ENCODE measurements around the gene KLHL17.
A peak's percentile ranks its signal among the peaks of the same experiment; 100 is the strongest.

Gene KLHL17

DNA sequence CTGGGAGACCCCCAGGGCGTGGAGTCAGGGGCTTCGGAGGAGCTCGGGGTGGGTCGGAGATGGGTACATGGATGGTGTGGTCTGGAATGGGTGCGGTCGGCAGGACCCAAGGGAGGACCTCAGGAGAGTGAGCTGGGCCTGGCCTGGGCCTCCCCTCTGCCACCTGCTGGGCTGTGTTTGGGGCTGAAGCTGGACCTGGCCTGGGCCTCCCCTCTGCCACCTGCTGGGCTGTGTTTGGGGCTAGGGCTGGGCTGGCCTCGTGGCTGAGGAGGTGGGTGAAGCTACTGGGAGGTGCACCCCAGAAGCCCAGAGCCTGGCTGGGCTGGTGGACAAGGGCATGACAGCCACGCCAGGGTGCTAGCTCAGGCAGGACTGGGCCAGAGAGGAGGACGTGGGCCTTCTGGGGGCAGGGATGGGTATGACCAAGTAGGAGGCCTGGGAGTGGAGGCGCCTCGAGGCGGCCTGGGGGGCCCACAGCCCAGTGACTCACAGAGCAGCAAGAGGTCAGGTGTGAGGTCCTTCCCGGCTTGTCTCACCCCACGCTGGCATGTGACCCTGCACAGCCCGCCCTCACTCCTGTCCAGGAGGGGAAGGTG lies 22.2 kb upstream of the KLHL17 start:
- peak; percentile 25 for ATAC-seq (ENCODE audit: low read depth)
- no peaks in the 10 kb centered on the region for H3K9me3 Mint-ChIP-seq
- H3K4me3 Mint-ChIP-seq = peak overlapping the region; percentile 8
- H3K27ac Mint-ChIP-seq = no peak overlapping the region
- H3K27me3 Mint-ChIP-seq = peaks cover 34% of the 10 kb centered on the region
- no peak for DNase-seq (ENCODE audit: low spot score in 2 of 2)
- H3K36me3 Mint-ChIP-seq = no peaks in the 10 kb centered on the region
- H3K4me1 Mint-ChIP-seq = peaks cover 5% of the 10 kb centered on the region

DNA sequence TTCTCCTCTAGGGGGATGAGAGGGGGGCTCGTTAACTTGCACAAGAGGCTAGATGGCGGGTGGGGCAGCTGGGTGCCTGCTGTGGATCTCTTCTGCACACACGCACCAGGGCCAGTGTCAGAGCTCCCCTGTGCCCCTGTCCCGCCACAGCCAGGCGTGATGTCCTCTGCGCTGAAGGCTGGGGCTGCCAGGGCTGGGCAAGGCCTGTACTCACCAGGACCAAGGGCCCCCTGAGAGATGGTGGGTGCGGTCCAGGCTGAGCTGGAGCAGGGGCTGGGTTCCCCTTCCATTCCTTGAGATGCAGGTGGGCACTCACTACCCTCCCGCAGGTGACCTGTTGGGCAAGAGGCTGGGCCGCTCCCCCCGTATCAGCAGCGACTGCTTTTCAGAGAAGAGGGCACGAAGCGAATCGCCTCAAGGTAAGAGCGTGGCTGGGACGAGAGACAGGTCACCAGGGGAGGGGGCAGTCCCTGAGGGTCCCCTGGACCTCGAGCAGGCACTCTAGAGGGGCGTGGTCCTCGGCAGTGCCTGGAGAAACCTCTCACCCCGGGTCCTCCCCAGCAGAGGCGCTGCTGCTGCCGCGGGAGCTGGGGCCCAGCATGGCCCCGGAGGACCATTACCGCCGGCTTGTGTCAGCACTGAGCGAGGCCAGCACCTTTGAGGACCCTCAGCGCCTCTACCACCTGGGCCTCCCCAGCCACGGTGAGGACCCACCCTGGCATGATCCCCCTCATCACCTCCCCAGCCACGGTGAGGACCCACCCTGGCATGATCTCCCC lies 21.5 kb upstream of the KLHL17 start:
- H3K36me3 Mint-ChIP-seq = no peaks in the 10 kb centered on the region
- H3K27me3 Mint-ChIP-seq = peaks cover 31% of the 10 kb centered on the region
- peaks cover 5% of the 10 kb centered on the region for H3K4me1 Mint-ChIP-seq
- H3K9me3 Mint-ChIP-seq = no peaks in the 10 kb centered on the region
- H3K4me3 Mint-ChIP-seq = no peak overlapping the region
- no peak for DNase-seq (ENCODE audit: low spot score in 2 of 2)
- ATAC-seq (ENCODE audit: low read depth) = no peak
- H3K27ac Mint-ChIP-seq = no peak overlapping the region

DNA sequence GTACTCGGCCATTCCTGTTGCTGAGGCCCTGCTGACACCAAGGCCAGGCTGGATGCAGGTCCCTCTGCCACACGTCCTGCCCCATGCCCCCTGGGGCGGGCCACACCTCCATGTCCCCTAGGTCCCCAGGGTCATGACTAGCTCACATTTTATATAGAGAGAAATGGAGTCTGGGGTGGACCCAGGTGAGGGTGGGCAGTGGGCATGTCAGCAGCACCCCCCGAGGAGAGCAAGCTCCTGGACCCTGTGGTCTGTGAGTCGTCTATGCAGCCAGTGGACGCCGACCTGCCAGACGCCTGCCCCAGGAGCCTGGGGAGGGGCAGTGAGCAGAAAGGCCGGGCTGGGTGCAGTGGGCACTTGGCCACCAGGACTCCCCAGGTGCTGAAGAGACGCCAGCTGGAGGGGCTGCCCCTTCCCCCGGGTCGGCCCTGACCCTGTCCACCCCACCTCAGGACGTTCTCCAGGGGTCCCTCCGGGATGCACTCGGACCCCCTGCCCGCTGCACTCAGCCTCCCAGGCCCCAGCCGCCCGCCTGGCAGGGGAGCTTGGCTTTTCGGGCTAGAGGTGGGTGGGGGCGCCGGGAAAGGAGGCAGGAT lies 20.8 kb upstream of the KLHL17 start:
- no peaks in the 10 kb centered on the region for H3K36me3 Mint-ChIP-seq
- peaks cover 5% of the 10 kb centered on the region for H3K4me1 Mint-ChIP-seq
- peak overlapping the region; percentile 42 for H3K4me3 Mint-ChIP-seq
- H3K27me3 Mint-ChIP-seq = peaks cover 31% of the 10 kb centered on the region
- H3K27ac Mint-ChIP-seq = no peak overlapping the region
- ATAC-seq (ENCODE audit: low read depth) (no peak), DNase-seq (ENCODE audit: low spot score in 2 of 2) (no peak)
- no peaks in the 10 kb centered on the region for H3K9me3 Mint-ChIP-seq

DNA sequence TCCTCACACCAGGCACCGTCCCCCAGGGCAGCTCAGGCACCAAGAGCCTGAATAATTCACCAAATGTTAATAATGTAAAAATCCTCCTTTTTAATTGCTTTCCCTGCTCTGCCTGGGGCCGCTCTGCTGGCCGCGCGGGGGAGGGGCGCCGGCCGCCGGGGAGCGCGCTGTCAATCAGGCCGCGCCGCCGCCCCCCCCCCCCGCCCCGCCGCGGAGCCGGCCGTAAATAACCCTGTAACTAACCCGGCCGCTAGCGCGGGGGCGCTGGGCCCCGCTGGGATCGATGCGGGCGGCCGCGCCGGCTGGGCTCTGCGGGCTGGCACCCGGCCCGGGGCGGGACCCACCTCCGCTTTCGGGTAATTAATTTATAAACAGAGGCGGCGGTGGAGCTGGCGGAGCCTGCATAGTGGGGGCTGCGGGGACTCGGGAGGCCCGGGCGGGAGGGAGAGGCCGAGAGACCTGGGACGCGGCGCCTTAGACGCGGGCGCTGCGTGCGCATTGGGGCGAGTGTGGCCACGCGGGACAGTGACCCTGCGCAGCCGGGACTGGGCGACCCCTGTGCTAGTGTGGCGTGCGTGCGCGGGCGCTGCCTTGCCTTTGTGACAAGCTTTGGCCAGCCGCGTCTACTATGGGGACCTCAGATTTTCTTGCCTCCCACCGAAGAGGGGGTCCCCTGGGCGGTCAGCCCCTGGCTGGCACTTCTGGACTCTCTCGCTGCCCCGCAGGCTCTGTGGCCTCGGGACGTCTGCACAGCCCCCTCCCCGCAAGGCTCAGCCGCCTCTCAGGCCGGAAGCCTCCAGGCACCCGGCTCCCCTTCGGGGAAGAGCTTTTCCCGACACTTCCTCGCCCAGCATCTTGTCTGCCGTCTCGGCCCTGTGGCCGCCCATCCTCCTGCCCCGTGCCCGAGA lies 20.0 kb upstream of the KLHL17 start:
- Mint-ChIP-seq H3K4me3 (peak overlapping the region; percentile 81), H3K27ac (no peak overlapping the region), H3K27me3 (peaks cover 27% of the 10 kb centered on the region), H3K4me1 (peaks cover 5% of the 10 kb centered on the region), H3K9me3 (no peaks in the 10 kb centered on the region), H3K36me3 (peaks cover 3% of the 10 kb centered on the region)
- ATAC-seq (ENCODE audit: low read depth) = peak; percentile 40
- no peak for DNase-seq (ENCODE audit: low spot score in 2 of 2)

DNA sequence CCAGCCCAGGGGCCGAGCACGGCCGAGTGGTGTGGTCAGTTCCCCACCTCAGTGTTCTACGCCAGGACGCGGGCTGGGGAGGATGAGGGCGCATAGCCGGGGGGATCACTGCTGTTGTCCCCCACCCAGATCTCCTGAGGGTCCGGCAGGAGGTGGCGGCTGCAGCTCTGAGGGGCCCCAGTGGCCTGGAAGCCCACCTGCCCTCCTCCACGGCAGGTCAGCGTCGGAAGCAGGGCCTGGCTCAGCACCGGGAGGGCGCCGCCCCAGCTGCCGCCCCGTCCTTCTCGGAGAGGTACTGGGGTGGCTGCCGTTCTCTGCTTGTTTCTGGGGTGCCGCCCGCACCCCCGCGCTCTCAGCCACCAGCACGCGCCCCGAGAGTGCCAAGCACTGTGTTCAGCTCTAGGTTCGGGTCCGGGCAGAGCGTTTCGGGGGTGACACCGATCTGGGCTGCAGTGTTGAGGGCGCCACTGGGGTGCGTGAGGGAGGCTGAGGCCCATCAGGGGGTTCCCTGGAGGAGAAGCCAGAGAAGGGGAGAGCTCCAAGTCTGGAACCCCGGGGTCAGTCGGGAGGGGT lies 19.3 kb upstream of the KLHL17 start:
- H3K27ac Mint-ChIP-seq = no peak overlapping the region
- peaks cover 5% of the 10 kb centered on the region for H3K4me1 Mint-ChIP-seq
- peak overlapping the region; percentile 81 for H3K4me3 Mint-ChIP-seq
- H3K27me3 Mint-ChIP-seq = peaks cover 24% of the 10 kb centered on the region
- ATAC-seq (ENCODE audit: low read depth) = peak; percentile 12
- no peak for DNase-seq (ENCODE audit: low spot score in 2 of 2)
- H3K9me3 Mint-ChIP-seq = no peaks in the 10 kb centered on the region
- peaks cover 10% of the 10 kb centered on the region for H3K36me3 Mint-ChIP-seq

DNA sequence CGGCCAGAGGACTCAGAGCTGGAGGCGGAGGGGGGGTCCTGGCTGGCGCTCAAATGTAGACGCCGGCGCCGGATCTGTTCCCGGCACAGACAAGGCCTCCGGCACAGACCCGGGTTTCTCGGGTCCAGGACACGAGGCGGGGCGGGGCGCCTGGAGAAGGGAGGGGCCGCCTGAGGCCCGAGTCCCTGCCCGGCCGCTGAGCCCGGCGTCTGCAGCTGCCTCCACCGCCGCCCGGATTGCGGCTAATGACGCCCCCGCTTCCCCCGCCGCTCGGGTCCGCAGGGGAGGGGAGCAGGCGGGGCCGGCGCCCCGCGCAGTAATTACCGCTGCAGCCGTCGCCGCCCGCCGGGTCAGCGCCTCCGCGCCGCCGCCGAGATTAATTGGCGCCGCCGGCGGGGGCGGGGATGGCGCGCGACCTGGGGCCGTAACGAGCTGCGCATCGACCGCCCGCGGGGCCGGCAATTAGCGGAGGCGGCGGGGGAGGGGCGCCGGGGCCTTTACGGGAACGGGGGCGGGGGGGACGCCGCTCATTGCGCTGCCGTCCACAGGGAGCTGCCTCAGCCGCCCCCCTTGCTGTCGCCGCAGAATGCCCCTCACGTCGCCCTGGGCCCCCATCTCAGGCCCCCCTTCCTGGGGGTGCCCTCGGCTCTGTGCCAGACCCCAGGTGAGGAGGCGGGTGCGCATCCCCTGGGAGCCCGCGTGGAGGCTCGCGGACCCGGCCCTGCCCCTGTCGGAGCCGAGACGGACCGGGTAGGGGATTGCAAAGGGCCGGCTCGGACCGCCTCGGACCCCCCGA lies 18.6 kb upstream of the KLHL17 start:
- H3K27me3 Mint-ChIP-seq = peaks cover 24% of the 10 kb centered on the region
- DNase-seq (ENCODE audit: low spot score in 2 of 2) = no peak
- peak; percentile 12 for ATAC-seq (ENCODE audit: low read depth)
- no peaks in the 10 kb centered on the region for H3K9me3 Mint-ChIP-seq
- peaks cover 10% of the 10 kb centered on the region for H3K36me3 Mint-ChIP-seq
- peak overlapping the region; percentile 81 for H3K4me3 Mint-ChIP-seq
- H3K4me1 Mint-ChIP-seq = peaks cover 5% of the 10 kb centered on the region
- no peak overlapping the region for H3K27ac Mint-ChIP-seq

DNA sequence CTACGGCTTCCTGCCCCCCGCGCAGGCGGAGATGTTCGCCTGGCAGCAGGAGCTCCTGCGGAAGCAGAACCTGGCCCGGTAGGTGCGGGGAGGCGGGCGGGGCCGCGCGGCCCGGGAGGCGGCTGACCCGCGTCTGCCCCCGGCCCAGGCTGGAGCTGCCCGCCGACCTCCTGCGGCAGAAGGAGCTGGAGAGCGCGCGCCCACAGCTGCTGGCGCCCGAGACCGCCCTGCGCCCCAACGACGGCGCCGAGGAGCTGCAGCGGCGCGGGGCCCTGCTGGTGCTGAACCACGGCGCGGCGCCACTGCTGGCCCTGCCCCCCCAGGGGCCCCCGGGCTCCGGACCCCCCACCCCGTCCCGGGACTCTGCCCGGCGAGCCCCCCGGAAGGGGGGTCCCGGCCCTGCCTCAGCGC lies 18.0 kb upstream of the KLHL17 start:
- H3K4me1 Mint-ChIP-seq = peaks cover 5% of the 10 kb centered on the region
- H3K36me3 Mint-ChIP-seq = peaks cover 13% of the 10 kb centered on the region
- DNase-seq (ENCODE audit: low spot score in 2 of 2) = no peak
- peak; percentile 20 for ATAC-seq (ENCODE audit: low read depth)
- H3K27me3 Mint-ChIP-seq = peaks cover 22% of the 10 kb centered on the region
- no peak overlapping the region for H3K27ac Mint-ChIP-seq
- no peaks in the 10 kb centered on the region for H3K9me3 Mint-ChIP-seq
- no peak overlapping the region for H3K4me3 Mint-ChIP-seq

DNA sequence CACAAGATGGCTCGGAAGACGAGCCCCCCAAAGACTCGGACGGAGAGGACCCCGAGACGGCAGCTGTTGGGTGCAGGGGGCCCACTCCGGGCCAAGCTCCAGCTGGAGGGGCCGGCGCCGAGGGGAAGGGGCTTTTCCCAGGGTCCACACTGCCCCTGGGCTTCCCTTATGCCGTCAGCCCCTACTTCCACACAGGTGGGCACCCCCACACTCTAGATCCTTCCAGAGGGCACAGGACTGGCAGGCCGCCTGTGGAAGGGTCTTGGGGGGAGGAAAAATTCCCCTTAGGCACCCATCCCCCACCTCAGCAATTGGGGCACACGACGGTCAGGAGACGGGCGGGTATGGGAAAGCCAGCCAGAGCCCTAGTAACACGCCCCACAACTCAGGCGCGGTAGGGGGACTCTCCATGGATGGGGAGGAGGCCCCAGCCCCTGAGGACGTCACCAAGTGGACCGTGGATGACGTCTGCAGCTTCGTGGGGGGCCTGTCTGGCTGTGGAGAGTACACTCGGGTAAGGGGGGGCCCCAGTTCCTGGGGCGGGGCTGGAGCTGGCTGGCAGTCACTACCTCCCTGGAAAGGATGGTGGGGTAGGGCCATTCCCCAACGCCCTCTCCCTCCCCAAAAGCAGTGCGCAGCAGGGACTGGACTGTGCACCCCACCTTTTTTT lies 17.4 kb upstream of the KLHL17 start:
- Mint-ChIP-seq H3K27me3 (peaks cover 18% of the 10 kb centered on the region), H3K27ac (no peak overlapping the region), H3K4me1 (peaks cover 5% of the 10 kb centered on the region), H3K4me3 (peak overlapping the region; percentile 3), H3K9me3 (no peaks in the 10 kb centered on the region), H3K36me3 (peaks cover 13% of the 10 kb centered on the region)
- ATAC-seq (ENCODE audit: low read depth) (no peak), DNase-seq (ENCODE audit: low spot score in 2 of 2) (no peak)

DNA sequence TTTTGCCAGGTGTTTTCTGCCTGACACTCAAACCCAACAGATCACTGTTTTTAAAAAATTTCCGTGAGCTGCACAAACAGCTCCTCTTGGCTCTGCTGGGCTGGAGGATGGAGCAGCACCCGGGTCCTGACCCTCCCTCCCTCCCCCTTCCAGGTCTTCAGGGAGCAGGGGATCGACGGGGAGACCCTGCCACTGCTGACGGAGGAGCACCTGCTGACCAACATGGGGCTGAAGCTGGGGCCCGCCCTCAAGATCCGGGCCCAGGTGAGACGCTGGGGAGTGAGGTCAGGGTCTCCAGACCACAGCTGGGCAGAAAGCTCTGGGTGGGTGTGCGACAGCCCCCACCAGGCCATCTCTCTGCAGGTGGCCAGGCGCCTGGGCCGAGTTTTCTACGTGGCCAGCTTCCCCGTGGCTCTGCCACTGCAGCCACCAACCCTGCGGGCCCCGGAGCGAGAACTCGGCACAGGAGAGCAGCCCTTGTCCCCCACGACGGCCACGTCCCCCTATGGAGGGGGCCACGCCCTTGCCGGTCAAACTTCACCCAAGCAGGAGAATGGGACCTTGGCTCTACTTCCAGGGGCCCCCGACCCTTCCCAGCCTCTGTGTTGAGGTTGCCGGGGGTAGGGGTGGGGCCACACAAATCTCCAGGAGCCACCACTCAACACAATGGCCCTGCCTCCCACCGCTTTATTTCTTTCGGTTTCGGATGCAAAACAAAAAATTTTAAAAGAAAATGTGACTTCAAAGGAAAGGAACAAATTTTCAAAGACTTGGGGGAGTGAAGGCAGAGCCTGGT lies 16.6 kb upstream of the KLHL17 start:
- H3K36me3 Mint-ChIP-seq = peaks cover 13% of the 10 kb centered on the region
- H3K4me1 Mint-ChIP-seq = peaks cover 5% of the 10 kb centered on the region
- H3K27ac Mint-ChIP-seq = no peak overlapping the region
- ATAC-seq (ENCODE audit: low read depth) (no peak), DNase-seq (ENCODE audit: low spot score in 2 of 2) (no peak)
- H3K9me3 Mint-ChIP-seq = no peaks in the 10 kb centered on the region
- H3K27me3 Mint-ChIP-seq = peaks cover 11% of the 10 kb centered on the region
- no peak overlapping the region for H3K4me3 Mint-ChIP-seq

DNA sequence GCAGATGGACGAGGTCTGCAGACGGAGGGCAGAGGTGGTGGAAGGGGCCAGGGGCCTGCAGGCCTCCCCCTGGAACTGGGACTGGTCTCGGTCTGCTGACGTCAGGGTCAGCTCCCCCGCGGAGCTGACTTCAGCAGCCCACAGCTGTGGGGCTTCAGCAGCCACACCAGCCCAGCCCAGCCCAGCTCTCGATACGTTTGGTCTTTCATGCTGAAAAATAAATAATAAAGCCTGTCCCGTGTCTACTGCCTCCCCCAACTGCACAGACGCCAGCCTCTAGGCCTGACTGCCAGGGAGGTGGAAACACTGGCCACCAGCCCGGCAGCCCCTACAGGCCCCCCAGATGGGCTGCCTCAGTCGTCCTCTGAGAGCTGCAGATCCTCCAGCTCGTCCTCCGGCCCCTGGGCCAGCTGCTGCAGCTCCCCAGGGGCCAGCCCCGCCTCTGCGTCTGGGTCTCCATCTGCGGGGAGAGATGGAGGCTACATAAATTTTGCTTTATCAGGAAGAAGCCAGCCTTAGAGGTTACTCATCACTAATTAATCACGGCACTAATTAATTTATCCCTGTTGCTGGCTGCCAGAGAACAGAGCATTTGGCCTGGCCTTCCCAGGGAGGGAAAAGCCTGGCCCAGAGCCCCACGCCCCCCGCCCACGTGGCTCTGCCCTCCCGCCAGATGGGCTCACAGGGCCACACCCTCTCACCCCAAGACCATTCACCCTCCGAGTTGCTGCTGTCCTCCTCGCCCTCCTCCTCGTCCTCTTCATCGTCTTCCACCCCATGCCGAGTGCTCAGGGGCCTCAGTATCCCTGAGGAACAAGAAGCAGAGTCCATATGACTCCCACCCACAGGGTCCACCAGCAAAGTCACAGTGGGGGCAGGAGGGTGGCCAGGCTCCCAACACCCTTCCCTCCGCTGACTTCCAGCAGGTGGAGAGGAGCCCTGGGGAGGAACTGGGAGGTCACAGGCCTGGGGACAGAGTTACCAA lies 15.8 kb upstream of the KLHL17 start:
- ATAC-seq (ENCODE audit: low read depth) (no peak), DNase-seq (ENCODE audit: low spot score in 2 of 2) (no peak)
- Mint-ChIP-seq H3K36me3 (peaks cover 17% of the 10 kb centered on the region), H3K9me3 (no peaks in the 10 kb centered on the region), H3K27ac (no peak overlapping the region), H3K4me1 (peaks cover 5% of the 10 kb centered on the region), H3K27me3 (peaks cover 7% of the 10 kb centered on the region), H3K4me3 (no peak overlapping the region)
